HG03060 (cell line): ENCODE data around the gene ZAP70.
"Not testable (repeated sequence)": the region's sequence is repeated elsewhere in the genome, so short reads cannot be mapped to it uniquely, and the experiment has no call there.

Experiments used
- ATAC-seq: cut with Tn5 transposase; IDR thresholded peaks from one replicate; pipeline ENCODE4 v1.9.1; 2021; ENCODE audit warnings: low read depth, moderate number of reproducible peaks; ENCODE audit not compliant: unreplicated experiment

The ZAP70 gene

GRCh38 chr2:97713296-97714083, at the start of gene ZAP70:
TSS of gene ZAP70 (plus strand) at chr2:97713576. CDS start at chr2:97724037, 10,461 bp downstream.
- no peak for ATAC-seq

DNA sequence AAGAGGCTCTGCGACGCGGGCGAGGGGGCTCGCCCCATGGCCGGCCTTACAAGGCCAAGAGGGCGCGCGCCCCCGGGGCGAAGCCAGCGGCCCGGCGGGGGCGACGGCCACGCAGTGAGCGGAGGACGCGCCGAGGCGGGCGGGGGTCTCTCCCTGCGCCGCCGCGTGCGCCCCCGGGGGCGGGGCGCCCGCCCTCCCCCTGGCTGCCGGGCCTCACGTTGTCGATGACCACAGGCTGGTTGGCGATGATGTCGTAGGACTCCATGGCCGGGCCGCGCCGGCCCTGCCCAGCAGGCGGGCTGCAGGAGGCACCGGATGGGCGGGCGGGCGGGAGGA, 49.8 kb upstream of the ZAP70 start:
- no peak for ATAC-seq

DNA sequence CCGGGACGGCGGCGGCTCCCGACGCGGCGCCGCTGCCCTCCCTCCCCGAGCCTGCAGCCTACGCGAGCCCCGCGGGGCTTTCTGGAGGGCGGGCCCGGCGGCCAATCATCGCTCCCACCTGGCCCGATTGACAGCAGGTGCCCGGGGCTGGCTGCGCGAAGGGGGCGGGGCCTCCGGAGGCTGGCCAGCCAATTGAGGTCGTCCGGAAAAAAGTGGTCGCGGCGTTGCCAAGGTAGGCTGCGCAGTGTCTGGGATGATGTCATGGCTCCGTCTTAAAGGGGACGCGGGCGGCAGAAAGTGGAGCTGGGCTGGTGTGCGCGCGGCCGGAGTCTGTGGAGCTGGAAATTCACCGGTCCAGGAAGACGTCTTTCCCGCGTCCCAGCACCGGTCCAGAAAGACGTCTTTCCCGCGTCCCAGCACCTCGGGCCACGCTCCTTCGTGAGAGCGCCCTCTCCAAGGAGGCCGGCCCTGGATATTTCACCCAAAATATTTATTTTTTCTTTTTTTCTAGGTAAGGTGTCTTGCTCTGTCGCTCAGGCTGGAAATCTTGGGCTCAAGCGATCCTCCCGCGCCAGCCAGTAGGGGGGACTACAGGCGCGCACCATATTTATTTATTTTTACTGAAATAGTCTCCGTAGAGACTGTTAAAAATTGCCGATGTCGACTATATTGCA, 49.3 kb upstream of the ZAP70 start, which contains the start of gene ACTR1B:
Gene ACTR1B, minus strand, starts transcription at position 83 of the 674 bp plus-strand sequence. CDS start 154 bp downstream, outside the sequence.
- peak; percentile 81 for ATAC-seq

- no peak for ATAC-seq
Measured at GRCh38 chr2:97664636-97664970, 48.8 kb upstream of the ZAP70 start.

DNA sequence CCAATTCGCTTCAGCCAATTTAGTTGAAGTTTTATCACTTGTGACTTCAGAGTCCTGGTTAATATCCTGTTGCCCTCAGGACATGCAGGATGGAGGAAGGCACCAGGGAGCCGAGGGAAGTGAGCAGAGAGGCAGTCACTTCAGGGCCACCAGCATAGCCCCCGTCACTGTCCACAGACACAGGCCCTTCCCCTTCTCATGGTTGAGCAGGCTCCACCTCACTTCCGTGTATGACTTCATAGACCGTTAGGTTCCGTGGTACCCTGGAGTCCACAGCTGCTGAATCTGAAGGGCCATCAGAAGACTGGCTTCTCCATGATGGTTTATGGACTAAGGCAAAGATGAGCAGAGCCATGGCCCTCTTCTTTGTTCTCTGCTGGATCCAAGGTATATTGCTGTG, 43.9 kb upstream of the ZAP70 start, which contains the start of gene C2orf92:
Gene C2orf92, plus strand, starts transcription at position 266 of the 400 bp plus-strand sequence. Its CDS starts 76 bp downstream, at position 342.
- no peak for ATAC-seq

- ATAC-seq = no peak
Measured at GRCh38 chr2:97670471-97670870, 42.9 kb upstream of the ZAP70 start.

- ATAC-seq = no peak
Measured at GRCh38 chr2:97671526-97671925, 41.9 kb upstream of the ZAP70 start.

DNA sequence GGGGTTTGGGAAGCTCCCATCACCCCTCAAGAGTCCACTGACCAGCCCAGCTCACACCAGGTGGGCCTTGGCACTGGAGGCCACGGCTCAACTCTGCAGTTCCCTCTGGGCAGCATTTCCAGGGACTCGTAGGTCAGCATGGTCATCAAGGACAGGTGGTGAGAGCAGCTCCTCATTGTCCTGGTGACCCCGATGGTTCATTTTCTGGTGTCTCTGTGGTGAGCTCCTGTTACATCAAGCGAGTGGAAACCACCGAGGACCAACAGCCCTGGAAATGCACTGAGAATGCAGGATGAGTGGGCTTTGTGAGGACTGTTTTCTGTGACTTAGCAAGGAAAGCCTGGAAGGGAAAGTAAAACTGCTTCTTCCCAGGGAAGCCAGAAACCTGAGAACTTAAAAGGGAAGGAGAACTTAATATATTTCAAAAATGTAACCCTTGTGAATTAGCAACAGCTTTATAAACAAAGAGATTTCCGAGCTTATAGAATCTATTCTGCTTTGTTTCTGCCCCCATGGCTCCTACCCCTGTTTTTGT, 40.7 kb upstream of the ZAP70 start:
- ATAC-seq = not testable (repeated sequence)

GRCh38 chr2:97673182-97673914, 40.0 kb upstream of the ZAP70 start:
- no peak for ATAC-seq

DNA sequence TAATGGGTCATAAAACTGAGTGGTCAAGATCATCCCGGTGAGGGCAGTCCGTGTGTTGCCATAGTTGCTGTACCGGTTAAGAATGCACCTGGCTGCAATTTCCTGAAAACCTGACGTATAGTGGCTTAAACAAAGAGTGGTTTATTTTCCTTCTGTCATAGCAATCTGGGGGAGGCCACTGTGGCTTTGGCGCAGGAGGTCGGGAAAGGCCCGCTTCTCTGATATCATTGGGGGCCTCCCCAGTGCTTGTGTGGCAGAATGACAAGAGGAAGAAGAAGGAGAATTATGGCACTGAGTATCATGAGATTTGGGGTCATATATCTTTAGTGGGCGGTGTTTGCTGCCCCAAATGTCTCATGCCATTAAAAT, 39.5 kb upstream of the ZAP70 start:
- ATAC-seq = no peak

DNA sequence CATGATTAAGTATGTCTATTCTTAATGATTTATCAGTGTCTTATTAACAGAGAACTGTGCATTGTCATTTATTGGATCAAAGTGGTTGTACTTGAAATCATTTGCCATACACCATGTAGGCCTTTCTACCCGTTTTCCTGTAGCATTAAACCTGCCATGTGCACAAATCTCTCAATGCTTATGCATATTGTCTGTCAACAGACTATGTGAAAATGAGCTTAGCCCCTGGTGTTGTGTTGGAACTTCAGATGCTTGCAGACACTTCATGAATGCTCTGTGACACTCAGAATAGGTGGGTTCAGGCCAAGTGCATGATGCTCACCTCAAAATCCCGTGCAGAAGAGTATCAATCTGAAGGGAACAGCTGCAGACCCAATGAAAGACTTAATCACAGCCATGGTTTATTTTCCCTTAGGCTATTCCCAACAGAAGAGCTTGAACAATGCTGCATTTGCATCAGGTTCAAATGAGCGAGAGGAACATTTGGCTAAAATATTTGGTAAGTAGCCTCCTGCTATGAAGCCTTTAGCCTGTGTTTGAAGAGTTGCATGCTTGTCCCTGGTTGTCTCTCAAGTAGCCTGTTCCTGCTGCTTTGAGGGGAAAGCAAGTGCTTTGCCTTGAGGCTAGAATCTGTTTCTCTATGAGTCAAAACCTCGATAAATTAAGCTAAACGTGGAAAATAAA, 37.8 kb upstream of the ZAP70 start:
- no peak for ATAC-seq

- ATAC-seq = no peak
Measured at GRCh38 chr2:97676620-97677019, 36.8 kb upstream of the ZAP70 start.

DNA sequence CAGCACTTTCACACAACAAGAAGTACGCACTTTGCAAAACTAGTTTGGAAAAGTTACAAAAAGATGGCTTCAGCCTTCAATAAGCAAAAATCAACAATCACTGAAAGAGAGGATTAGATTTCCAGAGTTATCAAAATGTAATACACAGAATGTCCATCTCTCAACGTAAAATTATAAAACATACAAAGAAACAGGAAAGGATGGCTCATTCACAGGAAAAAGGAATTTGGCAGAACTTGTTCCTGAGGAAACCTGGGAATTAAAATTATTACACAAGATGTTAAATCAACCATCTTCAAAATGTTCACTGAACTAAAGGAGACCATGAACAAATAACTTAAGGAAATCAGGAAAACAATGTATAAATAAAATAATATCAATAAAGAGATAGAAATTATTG, 35.9 kb upstream of the ZAP70 start:
- no peak for ATAC-seq

- no peak for ATAC-seq
Measured at GRCh38 chr2:97678298-97678697, 35.1 kb upstream of the ZAP70 start.

GRCh38 chr2:97687235-97687634, 26.1 kb upstream of the ZAP70 start:
- not testable (repeated sequence) for ATAC-seq

DNA sequence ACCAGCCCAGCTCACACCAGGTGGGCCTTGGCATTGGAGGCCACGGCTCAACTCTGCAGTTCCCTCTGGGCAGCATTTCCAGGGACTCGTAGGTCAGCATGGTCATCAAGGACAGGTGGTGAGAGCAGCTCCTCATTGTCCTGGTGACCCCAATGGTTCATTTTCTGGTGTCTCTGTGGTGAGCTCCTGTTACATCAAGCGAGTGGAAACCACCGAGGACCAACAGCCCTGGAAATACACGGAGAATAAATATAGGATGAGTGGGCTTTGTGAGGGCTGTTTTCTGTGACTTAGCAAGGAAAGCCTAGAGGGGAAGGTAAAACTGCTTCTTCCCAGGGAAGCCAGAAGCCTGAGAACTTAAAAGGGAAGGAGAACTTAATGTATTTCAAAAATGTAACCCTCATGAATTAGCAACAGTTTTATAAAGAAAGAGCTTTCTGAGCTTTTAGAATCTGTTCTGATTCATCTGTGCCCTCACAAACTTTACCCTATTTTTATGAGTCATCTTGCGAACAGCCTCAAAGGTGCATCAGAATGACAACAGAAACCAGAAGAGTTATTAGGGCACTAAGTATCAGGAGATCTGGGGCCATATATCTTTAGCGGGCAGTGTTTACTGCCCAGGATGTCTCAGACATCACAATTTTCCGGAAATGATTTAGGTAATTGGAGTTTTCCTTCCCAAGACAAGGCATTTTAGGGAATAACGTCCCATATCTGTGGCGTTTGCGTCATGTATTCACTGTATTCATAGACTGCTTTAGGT, 25.1 kb upstream of the ZAP70 start:
- ATAC-seq = peak; percentile 62

GRCh38 chr2:97691166-97691565, 22.2 kb upstream of the ZAP70 start:
- ATAC-seq = no peak

- no peak for ATAC-seq
Measured at GRCh38 chr2:97693476-97693875, 19.9 kb upstream of the ZAP70 start.

DNA sequence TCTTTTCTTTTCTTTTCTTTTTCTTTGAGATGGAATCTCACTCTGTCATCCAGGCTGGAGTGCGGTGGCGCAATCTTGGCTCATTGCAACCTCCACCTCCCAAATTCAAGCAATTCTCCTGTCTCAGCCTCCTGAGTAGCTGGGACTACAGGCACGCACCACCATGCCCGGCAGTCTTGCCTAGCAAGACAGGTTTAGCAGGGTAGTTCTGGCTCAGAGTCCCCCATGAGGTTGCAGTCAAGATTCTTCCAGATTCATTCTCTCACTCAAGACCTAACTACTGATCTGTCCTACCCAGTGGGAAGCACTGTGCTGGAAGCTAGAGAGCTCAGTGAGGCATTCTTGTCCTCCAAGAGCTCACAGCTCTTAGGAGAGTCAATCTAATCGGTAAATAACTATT, 17.6 kb upstream of the ZAP70 start:
- ATAC-seq = no peak
